Epithelial cell of proximal tubule (primary cell): ENCODE results near the gene CHAMP1. TPM values are rescaled to one million over a fixed set of nuclear protein-coding genes. Genes with fewer than 3 reads are reported as not detected.
A peak's percentile ranks its signal among the peaks of the same experiment; 100 is the strongest.
"Not testable (repeated sequence)": the region's sequence is repeated elsewhere in the genome, so short reads cannot be mapped to it uniquely, and the experiment has no call there.

ENCODE experiments used
- DNase-seq: peaks from one replicate; pipeline ENCODE4 v3.0.0-alpha.2; 2011; ENCODE audit warnings: low read depth
- H3K4me3 ChIP-seq: 2 replicates; pipeline ENCODE4 v1.5.1; 2011; ENCODE audit warnings: low read depth, mild to moderate bottlenecking, low read length
- CTCF ChIP-seq: conservative IDR thresholded peaks from 2 replicates; pipeline ENCODE4 v1.5.1; 2012; ENCODE audit warnings: low read depth, mild to moderate bottlenecking, low read length
- total RNA-seq: library from RNA; depleted of rRNA; stranded (reverse); fragments of >200 nt; gene quantifications from 2 replicates; pipeline ENCODE4 v1.2.3, GENCODE V29; 2015

The CHAMP1 gene
- total RNA-seq, 1 donor from 2014 or later = 13.7 TPM

DNA sequence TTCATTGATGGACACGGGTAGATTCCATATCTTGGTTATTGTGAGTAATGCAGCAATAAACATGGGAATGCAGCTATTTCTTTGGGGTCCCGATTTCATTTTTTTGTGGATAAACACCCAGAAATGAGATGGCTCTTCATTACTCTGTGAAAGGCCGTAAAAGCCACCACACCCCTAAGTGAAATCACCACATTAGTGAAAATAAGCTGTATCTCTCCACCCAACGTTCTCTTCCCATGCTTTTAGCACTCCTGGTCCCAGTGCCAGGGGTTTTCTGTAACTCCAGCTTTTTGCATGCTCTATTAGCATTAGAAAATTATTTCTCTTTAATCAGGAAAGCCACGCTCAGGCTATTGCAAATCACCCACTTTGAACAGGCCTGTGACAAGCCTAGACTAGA, 15.8 kb downstream of the CHAMP1 start:
- H3K4me3 ChIP-seq = no peak overlapping the region
- no peak for TF ChIP-seq CTCF
- no peak for DNase-seq

DNA sequence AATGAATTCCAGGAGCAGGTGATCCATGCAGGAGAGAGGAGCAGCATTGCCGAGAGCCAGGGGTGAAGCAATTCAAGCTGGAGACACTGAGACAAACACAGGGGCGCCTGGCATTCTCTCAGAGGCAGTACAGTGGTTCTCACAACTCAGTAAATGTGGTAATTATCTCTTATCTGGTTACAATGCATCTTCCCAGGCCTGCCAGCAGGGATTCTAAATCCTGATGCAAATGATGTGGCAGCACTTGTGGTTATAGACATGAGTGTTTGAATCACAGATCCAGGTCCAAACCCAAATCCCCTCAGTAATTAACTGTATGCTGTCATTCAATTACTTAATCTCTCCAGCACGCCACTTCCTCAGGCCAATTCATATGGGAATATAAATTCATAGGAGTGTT, 19.6 kb downstream of the CHAMP1 start:
- not testable (repeated sequence) for DNase-seq

DNA sequence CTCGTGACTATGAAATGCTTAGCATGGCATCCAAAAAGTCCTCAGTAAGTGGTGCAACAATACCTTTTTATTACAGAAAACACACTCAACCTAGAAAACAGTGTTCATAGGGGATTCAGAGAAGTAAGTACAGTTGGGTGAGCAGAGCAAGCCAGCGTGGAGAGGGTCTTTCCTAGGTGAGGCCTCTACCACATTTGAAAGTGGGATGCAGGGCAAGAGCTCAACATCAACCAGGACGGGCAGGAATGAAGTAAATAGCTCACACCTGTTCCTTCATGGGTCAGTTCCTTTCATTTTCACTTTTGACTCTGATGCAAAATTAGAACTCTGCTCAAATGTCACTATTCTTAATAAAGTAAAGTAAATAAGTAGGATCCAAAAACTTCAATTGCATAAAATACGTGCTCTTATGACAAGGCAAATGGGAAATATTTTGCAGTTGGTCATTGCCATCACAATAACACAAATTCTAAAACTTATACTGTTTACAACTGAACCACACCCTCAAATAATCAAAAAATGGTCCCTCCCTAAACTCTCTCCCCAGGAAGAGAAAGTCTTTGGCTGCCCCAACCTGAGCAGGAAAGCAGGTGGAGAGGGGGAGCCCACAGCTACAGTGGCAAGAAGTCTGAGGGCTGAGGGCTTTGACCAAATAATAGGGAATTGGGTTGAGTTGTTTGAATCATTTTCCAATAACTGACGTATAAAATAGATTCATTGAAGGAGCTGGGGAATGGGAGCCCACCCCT, 20.2 kb downstream of the CHAMP1 start:
- no peak for TF ChIP-seq CTCF
- DNase-seq = no peak
- no peak overlapping the region for H3K4me3 ChIP-seq

More for the DNA sequence above, 19.6 kb downstream of the CHAMP1 start:
- H3K4me3 ChIP-seq = not testable (repeated sequence)

DNA sequence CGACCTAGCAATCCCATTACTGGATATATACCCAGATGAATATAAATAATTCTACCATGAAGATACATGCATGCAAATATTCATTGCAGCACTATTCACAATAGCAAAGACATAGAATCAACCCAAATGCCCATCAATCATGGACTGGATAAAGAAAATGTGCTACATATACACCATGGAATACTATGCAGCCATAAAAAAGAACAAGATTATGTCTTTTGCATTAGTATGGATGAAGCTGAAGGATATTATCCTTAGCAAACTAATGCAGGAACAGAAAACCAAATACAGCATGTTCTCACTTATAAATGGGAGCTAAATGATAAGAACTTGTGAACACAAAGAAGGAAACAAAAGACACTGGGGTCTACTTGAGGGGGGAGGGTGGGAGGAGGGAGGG, 22.2 kb downstream of the CHAMP1 start:
- H3K4me3 ChIP-seq, DNase-seq: not testable (repeated sequence)

DNA sequence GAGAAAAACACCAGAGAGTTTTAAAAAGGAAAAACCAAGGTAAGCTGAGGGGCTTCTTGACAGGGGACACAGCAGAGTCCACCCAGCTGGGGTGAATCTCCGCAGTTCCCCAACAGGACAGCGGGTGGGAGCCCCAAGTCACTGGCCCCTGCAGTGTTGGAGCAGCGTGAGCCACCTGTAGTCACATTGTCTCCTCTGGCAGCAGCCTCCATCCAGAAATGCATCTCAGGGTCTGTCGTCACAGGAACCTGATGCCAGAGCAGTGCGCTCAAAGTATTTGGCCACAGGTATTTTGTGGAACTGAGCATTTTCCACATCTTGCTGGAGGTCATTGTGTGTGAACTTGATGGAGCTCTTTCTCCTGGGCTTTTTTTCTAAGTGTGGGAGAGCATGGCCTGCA, 24.7 kb downstream of the CHAMP1 start:
- no peak for TF ChIP-seq CTCF
- no peak for DNase-seq

DNA sequence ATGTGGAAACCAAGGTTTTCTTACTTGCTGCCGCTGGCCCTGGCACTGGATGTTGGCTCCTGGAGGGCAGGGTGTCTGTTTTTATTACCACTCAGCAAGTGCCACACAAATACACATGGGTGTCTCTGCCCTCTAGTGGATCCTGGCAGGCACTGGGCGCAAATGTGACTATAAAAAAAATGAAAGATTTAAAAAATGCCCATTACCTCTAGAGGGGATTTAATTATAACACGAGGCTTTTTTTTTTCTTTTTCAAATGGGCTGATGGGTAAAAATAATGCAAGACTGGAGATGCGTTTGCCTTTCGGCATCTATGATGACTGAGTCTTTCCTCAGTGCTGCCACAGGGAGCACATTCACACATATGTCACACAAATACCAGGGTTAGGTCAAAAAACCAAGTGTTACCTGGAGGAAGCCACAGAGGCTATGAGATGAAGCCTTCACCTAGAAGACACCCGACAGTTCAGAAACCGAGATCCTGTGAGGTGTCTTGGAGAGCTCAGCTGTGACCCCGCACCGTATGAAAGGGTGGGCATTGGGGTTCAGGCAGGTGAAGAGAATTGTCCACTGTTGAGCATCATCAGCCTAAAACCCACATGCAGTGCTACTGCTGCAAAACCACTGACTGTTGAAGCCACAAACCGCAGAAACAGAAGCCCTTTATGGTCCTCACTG, 25.7 kb downstream of the CHAMP1 start:
- peak; percentile 80 for TF ChIP-seq CTCF
- DNase-seq = no peak
- H3K4me3 ChIP-seq = no peak overlapping the region

More for the DNA sequence above, 24.7 kb downstream of the CHAMP1 start:
- H3K4me3 ChIP-seq = no peak overlapping the region

DNA sequence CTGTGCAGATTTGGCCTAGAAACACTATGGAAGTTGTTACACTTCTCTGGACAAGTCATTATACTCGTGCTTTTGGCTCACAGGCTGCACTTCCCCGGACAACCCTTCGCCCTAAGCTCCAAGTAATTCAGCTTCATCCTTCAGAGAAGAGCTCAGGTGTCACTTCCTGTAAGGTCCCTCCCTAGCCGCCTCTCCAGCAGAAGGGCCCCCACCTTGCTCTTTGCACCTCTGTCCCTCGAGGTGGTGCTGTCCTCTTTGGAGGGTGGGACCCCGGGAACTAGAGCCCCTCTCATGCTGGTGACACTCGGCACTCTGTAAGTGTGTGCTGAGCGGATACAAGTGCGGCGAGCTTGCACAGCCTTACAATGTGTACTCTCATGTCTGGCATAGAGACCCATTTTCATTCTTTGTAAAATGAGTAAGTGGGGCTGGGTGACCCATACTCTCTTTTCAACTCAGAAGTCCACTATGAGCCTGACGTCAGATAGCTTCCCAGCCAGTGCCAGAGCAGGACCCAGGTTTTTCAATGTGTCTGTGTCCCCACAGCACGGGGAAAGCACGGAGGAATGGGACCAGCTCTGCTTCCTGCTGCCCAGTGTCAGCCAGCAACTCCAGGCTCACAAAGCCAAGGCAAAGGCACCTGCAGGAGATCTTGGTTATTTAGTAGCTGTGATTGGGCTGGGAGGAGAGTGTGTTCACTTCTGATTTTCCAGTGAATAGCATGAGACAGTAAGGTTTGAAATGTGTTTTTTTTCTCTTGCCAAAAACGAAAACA, 26.9 kb downstream of the CHAMP1 start:
- TF ChIP-seq CTCF = no peak
- DNase-seq = no peak
- H3K4me3 ChIP-seq = no peak overlapping the region

GRCh38 chr13:114347256-114347655, 33.0 kb downstream of the CHAMP1 start:
- not testable (repeated sequence) for H3K4me3 ChIP-seq, DNase-seq
